Endothelial cell (in vitro differentiated cells): ENCODE measurements around the gene PUS1. TPM values are rescaled to one million over a fixed set of nuclear protein-coding genes. Genes with fewer than 3 reads are reported as not detected.
"Not testable (repeated sequence)": the region's sequence is repeated elsewhere in the genome, so short reads cannot be mapped to it uniquely, and the experiment has no call there.

Source experiments
- DNase-seq: peaks from one replicate; pipeline ENCODE4 v3.0.0; 2021; ENCODE audit warnings: low spot score
- H3K27ac Mint-ChIP-seq: one replicate; pipeline ENCODE4 v1.8.0; 2021; ENCODE audit warnings: mixed read lengths, inconsistent platforms; ENCODE audit not compliant: unreplicated experiment
- H3K27me3 Mint-ChIP-seq: one replicate; pipeline ENCODE4 v1.8.0; 2021; ENCODE audit warnings: mild to moderate bottlenecking, moderate library complexity, mixed read lengths, inconsistent platforms; ENCODE audit not compliant: unreplicated experiment
- H3K36me3 Mint-ChIP-seq: one replicate; pipeline ENCODE4 v1.8.0; 2021; ENCODE audit warnings: mild to moderate bottlenecking, low read depth, mixed read lengths, inconsistent platforms; ENCODE audit not compliant: unreplicated experiment
- H3K4me1 Mint-ChIP-seq: one replicate; pipeline ENCODE4 v1.8.0; 2021; ENCODE audit warnings: mild to moderate bottlenecking, mixed read lengths, inconsistent platforms; ENCODE audit not compliant: unreplicated experiment
- H3K4me3 Mint-ChIP-seq: one replicate; pipeline ENCODE4 v1.8.0; 2021; ENCODE audit warnings: mild to moderate bottlenecking, mixed read lengths, inconsistent platforms; ENCODE audit not compliant: unreplicated experiment
- H3K9me3 Mint-ChIP-seq: one replicate; pipeline ENCODE4 v1.8.0; 2021; ENCODE audit warnings: mixed read lengths, inconsistent platforms; ENCODE audit not compliant: unreplicated experiment
- long read RNA-seq: library from polyadenylated mRNA; unstranded; transcript quantifications from one replicate; pipeline ENCODE4 v2.0.0, GENCODE V29; 2020; ENCODE audit not compliant: unreplicated experiment
- total RNA-seq: library from RNA; stranded (reverse); fragmentation: NEBNext Ultra II Directional; extraction: Animal tissue kit (Norgen Biotek cat#: 25700); gene quantifications from one replicate; pipeline ENCODE4 v1.2.1, GENCODE V29; 2021; ENCODE audit not compliant: unreplicated experiment
- TF ChIP-seq, protein P1 (sequence below): fragments of 200-600 bp; sonication (generic); IDR thresholded peaks from one replicate; pipeline ENCODE4 v1.5.0; 2021; ENCODE audit warnings: antibody characterized with exemption; ENCODE audit not compliant: unreplicated experiment

PUS1 gene
- total RNA-seq: 25.8 TPM
- long read RNA-seq, full-length matches to known transcripts: 5 of 6 reads
- long read RNA-seq, partial matches to known transcripts: 0 of 6 reads
- long read RNA-seq, other reads (novel, unspliced or antisense): 1 of 6 reads

- peak; percentile 93 for DNase-seq
- peak within 1 kb of the TSS; percentile 95 for H3K4me3 Mint-ChIP-seq
- H3K27ac Mint-ChIP-seq: peak within 1 kb of the TSS; percentile 27
- H3K9me3 Mint-ChIP-seq: no peaks in the 10 kb centered on the region
- peaks cover 5% of the 10 kb centered on the region for H3K4me1 Mint-ChIP-seq
- H3K36me3 Mint-ChIP-seq: peaks cover 21% of the 10 kb centered on the region
- peaks cover 7% of the 10 kb centered on the region for H3K27me3 Mint-ChIP-seq
- TF ChIP-seq, protein P1, sequence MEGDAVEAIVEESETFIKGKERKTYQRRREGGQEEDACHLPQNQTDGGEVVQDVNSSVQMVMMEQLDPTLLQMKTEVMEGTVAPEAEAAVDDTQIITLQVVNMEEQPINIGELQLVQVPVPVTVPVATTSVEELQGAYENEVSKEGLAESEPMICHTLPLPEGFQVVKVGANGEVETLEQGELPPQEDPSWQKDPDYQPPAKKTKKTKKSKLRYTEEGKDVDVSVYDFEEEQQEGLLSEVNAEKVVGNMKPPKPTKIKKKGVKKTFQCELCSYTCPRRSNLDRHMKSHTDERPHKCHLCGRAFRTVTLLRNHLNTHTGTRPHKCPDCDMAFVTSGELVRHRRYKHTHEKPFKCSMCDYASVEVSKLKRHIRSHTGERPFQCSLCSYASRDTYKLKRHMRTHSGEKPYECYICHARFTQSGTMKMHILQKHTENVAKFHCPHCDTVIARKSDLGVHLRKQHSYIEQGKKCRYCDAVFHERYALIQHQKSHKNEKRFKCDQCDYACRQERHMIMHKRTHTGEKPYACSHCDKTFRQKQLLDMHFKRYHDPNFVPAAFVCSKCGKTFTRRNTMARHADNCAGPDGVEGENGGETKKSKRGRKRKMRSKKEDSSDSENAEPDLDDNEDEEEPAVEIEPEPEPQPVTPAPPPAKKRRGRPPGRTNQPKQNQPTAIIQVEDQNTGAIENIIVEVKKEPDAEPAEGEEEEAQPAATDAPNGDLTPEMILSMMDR: no peak
These were observed at the start of gene PUS1 for GRCh38 chr12:131928711-131929580. Gene PUS1, plus strand, starts transcription at chr12:131929276. Its CDS starts 447 bp downstream, at chr12:131929723.

DNA sequence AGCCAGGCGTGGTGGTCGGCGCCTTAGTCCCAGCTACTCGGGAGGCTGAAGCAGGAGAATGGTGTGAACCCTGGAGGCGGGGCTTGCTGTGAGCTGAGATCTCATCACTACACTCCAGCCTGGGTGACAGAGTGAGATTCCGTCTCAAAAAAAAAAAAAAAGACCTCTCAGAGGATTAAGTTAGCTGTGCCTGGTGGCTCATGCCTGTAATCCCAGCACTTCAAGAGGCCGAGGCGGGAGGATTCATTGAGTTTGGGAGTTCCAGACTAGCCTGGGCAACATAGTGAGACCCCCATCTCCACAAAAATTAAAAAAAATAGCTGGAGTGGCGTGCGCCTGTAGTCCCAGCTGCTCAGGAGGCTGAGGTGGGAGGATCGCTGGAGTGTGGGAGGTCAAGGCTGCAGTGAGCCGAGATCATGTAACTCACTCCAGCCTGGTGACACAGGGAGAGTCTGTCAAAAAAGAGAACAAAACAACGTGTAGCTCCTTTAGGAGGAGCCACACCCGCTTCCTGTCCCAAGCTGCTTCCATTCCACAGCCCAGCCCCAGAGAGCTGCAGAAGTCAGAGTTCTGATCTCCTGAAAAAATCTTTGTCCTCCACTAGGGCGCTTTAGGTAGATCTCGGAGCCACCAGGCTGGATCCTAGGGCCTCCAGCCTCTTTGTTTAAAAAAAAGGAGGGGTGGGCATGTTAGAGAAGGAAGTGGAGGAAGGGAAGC, 46.1 kb upstream of the PUS1 start:
- DNase-seq: no peak
- H3K4me1 Mint-ChIP-seq: peaks cover 10% of the 10 kb centered on the region
- H3K27me3 Mint-ChIP-seq: peaks cover 1% of the 10 kb centered on the region
- no peaks in the 10 kb centered on the region for H3K36me3 Mint-ChIP-seq
- H3K9me3 Mint-ChIP-seq: peaks cover 6% of the 10 kb centered on the region
- TF ChIP-seq, protein P1: no peak
- H3K4me3 Mint-ChIP-seq: no peak overlapping the region
- H3K27ac Mint-ChIP-seq: no peak overlapping the region

DNA sequence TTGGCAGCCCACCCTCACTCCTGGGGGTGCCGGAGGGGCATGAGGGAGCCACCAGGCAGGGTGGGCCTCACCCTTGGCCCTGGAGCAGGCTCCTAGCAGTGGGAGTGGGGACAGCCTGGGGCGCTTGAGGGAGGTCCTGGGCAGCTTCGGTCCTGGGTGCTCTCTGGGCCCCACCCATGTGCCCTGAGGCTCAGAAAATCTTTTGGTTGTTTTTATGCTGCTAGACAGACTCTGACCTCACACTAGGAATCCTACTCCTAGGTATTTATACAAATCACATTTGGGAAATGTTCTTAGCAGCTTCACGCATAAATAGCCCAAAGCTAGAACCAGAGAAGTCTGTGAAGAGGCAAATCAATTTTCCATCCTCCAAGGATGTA, 45.6 kb upstream of the PUS1 start:
- Mint-ChIP-seq H3K4me3 (no peak overlapping the region), H3K4me1 (peaks cover 9% of the 10 kb centered on the region), H3K27ac (no peak overlapping the region), H3K36me3 (no peaks in the 10 kb centered on the region), H3K9me3 (peaks cover 6% of the 10 kb centered on the region), H3K27me3 (peaks cover 1% of the 10 kb centered on the region)
- TF ChIP-seq, protein P1: no peak
- no peak for DNase-seq

GRCh38 chr12:131885076-131885475, 44.0 kb upstream of the PUS1 start:
- H3K4me3 Mint-ChIP-seq, H3K9me3 Mint-ChIP-seq, H3K27ac Mint-ChIP-seq, H3K4me1 Mint-ChIP-seq, DNase-seq, H3K27me3 Mint-ChIP-seq, H3K36me3 Mint-ChIP-seq: not testable (repeated sequence)

GRCh38 chr12:131885543-131886057, 43.5 kb upstream of the PUS1 start:
- no peak overlapping the region for H3K27ac Mint-ChIP-seq
- H3K4me3 Mint-ChIP-seq: no peak overlapping the region
- H3K36me3 Mint-ChIP-seq: peaks cover 3% of the 10 kb centered on the region
- H3K4me1 Mint-ChIP-seq: peaks cover 8% of the 10 kb centered on the region
- DNase-seq: no peak
- TF ChIP-seq, protein P1: no peak
- H3K9me3 Mint-ChIP-seq: peaks cover 6% of the 10 kb centered on the region
- peaks cover 2% of the 10 kb centered on the region for H3K27me3 Mint-ChIP-seq

DNA sequence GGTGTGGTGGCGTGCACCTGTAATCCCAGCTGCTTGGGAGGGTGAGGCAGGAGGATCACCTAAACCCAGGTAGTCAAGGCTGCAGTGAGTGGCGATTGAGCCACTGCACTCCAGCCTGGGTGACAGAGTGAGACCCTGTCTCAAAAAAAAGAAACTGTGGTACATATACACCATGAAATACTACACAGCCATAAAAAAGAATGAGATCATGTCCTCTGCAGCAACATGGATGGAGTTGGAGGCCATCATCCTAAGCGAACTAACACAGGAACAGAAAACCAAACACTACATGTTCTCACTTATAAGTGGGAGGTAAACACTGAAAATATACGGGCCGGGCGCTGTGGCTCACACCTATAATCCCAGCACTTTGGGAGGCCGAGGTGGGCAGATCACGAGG, 37.4 kb upstream of the PUS1 start:
- not testable (repeated sequence) for H3K4me3 Mint-ChIP-seq, H3K36me3 Mint-ChIP-seq, H3K27ac Mint-ChIP-seq, H3K4me1 Mint-ChIP-seq, H3K9me3 Mint-ChIP-seq, DNase-seq, H3K27me3 Mint-ChIP-seq
